HepG2 (cell line): Measurements from ENCODE around the gene TRAPPC12. TPM values are rescaled to one million over a fixed set of nuclear protein-coding genes. Genes with fewer than 3 reads are reported as not detected.

Experiments
- ATF4 ChIP-seq, 2 experiments: fragments of 450-650 bp in 1 of 2; sonication (generic) in 1 of 2; formaldehyde crosslinking; IDR thresholded peaks; 2 replicates each; pipeline versions ENCODE4 v1.5.0 to v1.8.0; 2020 to 2022; ENCODE audit warnings: mild to moderate bottlenecking in 1 of 2, missing genetic modification reagents in 1 of 2
- DZIP1 ChIP-seq: sonication (generic); formaldehyde crosslinking; IDR thresholded peaks from 2 replicates; pipeline ENCODE4 v1.5.0; 2020; ENCODE audit warnings: mild to moderate bottlenecking, missing genetic modification reagents
- FOXM1 ChIP-seq: sonication (generic); formaldehyde crosslinking; IDR thresholded peaks from 2 replicates; pipeline ENCODE4 v1.5.0; 2020; ENCODE audit warnings: missing genetic modification reagents
- GMEB2 ChIP-seq: IDR thresholded peaks from 2 replicates; pipeline ENCODE4 v1.6.1; 2016; ENCODE audit warnings: missing biosample characterization, missing genetic modification reagents, low read depth
- HCFC1 ChIP-seq: fragments of 150-350 bp; IDR thresholded peaks from 2 replicates; pipeline ENCODE4 v1.6.1; 2014; ENCODE audit warnings: low read depth, low read length
- HINFP ChIP-seq: sonication (generic); formaldehyde crosslinking; IDR thresholded peaks from 2 replicates; pipeline ENCODE4 v1.4.0; 2020; ENCODE audit warnings: low read depth, mild to moderate bottlenecking, missing genetic modification reagents
- HNF4A ChIP-seq: sonication (generic); formaldehyde crosslinking; IDR thresholded peaks from 2 replicates; pipeline ENCODE4 v1.4.0; 2020; ENCODE audit warnings: missing genetic modification reagents
- MIER2 ChIP-seq: IDR thresholded peaks from 2 replicates; pipeline ENCODE4 v1.6.1; 2016; ENCODE audit warnings: missing biosample characterization, missing genetic modification reagents
- PREB ChIP-seq: sonication (generic); formaldehyde crosslinking; IDR thresholded peaks from 2 replicates; pipeline ENCODE4 v1.4.0; 2020; ENCODE audit warnings: missing genetic modification reagents
- RNF219 ChIP-seq: sonication (generic); formaldehyde crosslinking; IDR thresholded peaks from 2 replicates; pipeline ENCODE4 v1.5.0; 2020; ENCODE audit warnings: mild to moderate bottlenecking, missing genetic modification reagents
- SALL1 ChIP-seq: sonication (generic); formaldehyde crosslinking; IDR thresholded peaks from 2 replicates; pipeline ENCODE4 v1.8.0; 2022; ENCODE audit warnings: mild to moderate bottlenecking, missing genetic modification reagents
- THRA ChIP-seq: sonication (generic); formaldehyde crosslinking; IDR thresholded peaks from 2 replicates; pipeline ENCODE4 v1.4.0; 2020; ENCODE audit warnings: missing genetic modification reagents, borderline replicate concordance
- TOPORS ChIP-seq: sonication (generic); formaldehyde crosslinking; IDR thresholded peaks from 2 replicates; pipeline ENCODE4 v1.8.0; 2023; ENCODE audit warnings: mild to moderate bottlenecking, missing genetic modification reagents
- ZFP82 ChIP-seq: sonication (generic); formaldehyde crosslinking; IDR thresholded peaks from 2 replicates; pipeline ENCODE4 v1.5.1; 2020; ENCODE audit warnings: mild to moderate bottlenecking, missing genetic modification reagents, borderline replicate concordance
- ZNF572 ChIP-seq: sonication (generic); formaldehyde crosslinking; IDR thresholded peaks from 2 replicates; pipeline ENCODE4 v1.5.1; 2020; ENCODE audit warnings: mild to moderate bottlenecking, missing genetic modification reagents
- ZNF607 ChIP-seq: sonication (generic); formaldehyde crosslinking; IDR thresholded peaks from 2 replicates; pipeline ENCODE4 v1.5.1; 2020; ENCODE audit warnings: missing genetic modification reagents, mild to moderate bottlenecking, borderline replicate concordance
- ZNF709 ChIP-seq: sonication (generic); formaldehyde crosslinking; IDR thresholded peaks from 2 replicates; pipeline ENCODE4 v1.5.0; 2020; ENCODE audit warnings: mild to moderate bottlenecking, missing genetic modification reagents
- ZNF777 ChIP-seq: sonication (generic); formaldehyde crosslinking; IDR thresholded peaks from 2 replicates; pipeline ENCODE4 v1.4.0; 2020; ENCODE audit warnings: missing genetic modification reagents
- polyA plus RNA-seq, 8 experiments: library from polyadenylated mRNA; depleted of rRNA in 3 of 8; stranded (reverse) in 7 of 8; unstranded in 1 of 8; fragments of >200 nt; fragmentation: Illumina TruSeq in 4 of 8; extraction: Trizol in 4 of 8; gene quantifications; 2 replicates each; pipeline versions ENCODE4 v1.2.1 to v1.2.3, GENCODE V29; 2011 to 2016; ENCODE audit warnings: low read depth in 4 of 8, missing spikeins in 1 of 8, mixed read lengths in 1 of 8; ENCODE audit not compliant: insufficient read depth in 1 of 8
- total RNA-seq, 5 experiments: library from RNA; depleted of rRNA; stranded (reverse); fragments of >200 nt; fragmentation: Illumina TruSeq; extraction: Trizol; gene quantifications; 2 replicates each; pipeline ENCODE4 v1.2.3, GENCODE V29; 2016; ENCODE audit warnings: low read depth in 1 of 5

TRAPPC12 gene
- total and polyA plus RNA-seq, 2 of the 13 experiments (the other 11 are each of a cell fraction or from before 2014, with no cell fraction given), result 46.4 to 97.7 TPM

GRCh38 chr2:3480352-3481010 is 101.0 kb downstream of the TRAPPC12 start (continued):
- TF ChIP-seq HNF4A (CRISPR knock-in tag), result peak; percentile 80
- TF ChIP-seq THRA (CRISPR knock-in tag), result no peak
- TF ChIP-seq ZNF777, result no peak
- TF ChIP-seq FOXM1 (CRISPR knock-in tag), result no peak
- TF ChIP-seq PREB (CRISPR knock-in tag), result no peak
- no peak for TF ChIP-seq RNF219 (CRISPR knock-in tag)
- 0 out of 2 replicates have a peak, but pooled peaks have one; percentile 22 for TF ChIP-seq MIER2 (CRISPR knock-in tag)
- peak; percentile 45; the same call in 1 of the 2 replicates for TF ChIP-seq SALL1 (CRISPR knock-in tag)
- no peak for TF ChIP-seq ZNF709 (CRISPR knock-in tag)
- TF ChIP-seq ZFP82 (CRISPR knock-in tag), result no peak
- TF ChIP-seq TOPORS (CRISPR knock-in tag), result no peak
- no peak for TF ChIP-seq DZIP1
- TF ChIP-seq ZNF572 (CRISPR knock-in tag), result no peak
- TF ChIP-seq ATF4 (CRISPR knock-in tag; IDR thresholded peaks at IDR 0.05), result no peak
- no peak for TF ChIP-seq HCFC1
- no peak for TF ChIP-seq HINFP
- TF ChIP-seq ZNF607 (CRISPR knock-in tag), result no peak
- no peak for TF ChIP-seq GMEB2 (CRISPR knock-in tag)
